Activated CD4-positive, CD25-positive, alpha-beta regulatory T cell treated with anti-CD3 and anti-CD28 coated beads, Interleukin-2, amount 50 U/mL, for 16 hours (primary cell): ENCODE measurements around the gene YPEL1.
A peak's percentile ranks its signal among the peaks of the same experiment; 100 is the strongest.
"Not testable (repeated sequence)": the region's sequence is repeated elsewhere in the genome, so short reads cannot be mapped to it uniquely, and the experiment has no call there.

Experiments
- DNase-seq: peaks from one replicate; pipeline ENCODE4 v3.0.0-alpha.2; 2020; ENCODE audit warnings: low read depth, low spot score

The YPEL1 gene

GRCh38 chr22:21721195-21721852 lies 14.3 kb downstream of the YPEL1 start:
- DNase-seq, result not testable (repeated sequence)

- not testable (repeated sequence) for DNase-seq
These were observed 15.3 kb downstream of the YPEL1 start for GRCh38 chr22:21720191-21720859.

- DNase-seq, result no peak
These were observed 16.6 kb downstream of the YPEL1 start for GRCh38 chr22:21719024-21719423.

- DNase-seq, result no peak
These were observed 17.1 kb downstream of the YPEL1 start for GRCh38 chr22:21718499-21718898.

- not testable (repeated sequence) for DNase-seq
These were observed 19.0 kb downstream of the YPEL1 start for GRCh38 chr22:21716395-21717122.

GRCh38 chr22:21714786-21715185 lies 20.8 kb downstream of the YPEL1 start:
- no peak for DNase-seq

- no peak for DNase-seq
These were observed 21.4 kb downstream of the YPEL1 start for GRCh38 chr22:21714059-21714770.

GRCh38 chr22:21713428-21714058 lies 22.1 kb downstream of the YPEL1 start:
- no peak for DNase-seq

- DNase-seq, result peak; percentile 29
These were observed 22.7 kb downstream of the YPEL1 start for GRCh38 chr22:21712751-21713427.

GRCh38 chr22:21711851-21712250 lies 23.7 kb downstream of the YPEL1 start:
- DNase-seq, result no peak

GRCh38 chr22:21710156-21710555 lies 25.4 kb downstream of the YPEL1 start:
- no peak for DNase-seq

GRCh38 chr22:21709688-21710087 lies 25.9 kb downstream of the YPEL1 start:
- DNase-seq, result no peak

GRCh38 chr22:21708960-21709359 lies 26.6 kb downstream of the YPEL1 start:
- DNase-seq, result no peak

GRCh38 chr22:21707677-21708076 lies 27.9 kb downstream of the YPEL1 start:
- no peak for DNase-seq

GRCh38 chr22:21703684-21704316 lies 31.8 kb downstream of the YPEL1 start:
- no peak for DNase-seq

GRCh38 chr22:21702700-21703683 lies 32.6 kb downstream of the YPEL1 start:
- DNase-seq, result no peak

GRCh38 chr22:21702094-21702493 lies 33.5 kb downstream of the YPEL1 start:
- DNase-seq, result no peak

- DNase-seq, result no peak
These were observed 34.1 kb downstream of the YPEL1 start for GRCh38 chr22:21701384-21701971.

- no peak for DNase-seq
These were observed 34.8 kb downstream of the YPEL1 start for GRCh38 chr22:21700822-21701221.
